Fibroblast of lung (primary cell): ENCODE results near the gene CENPX. TPM values are rescaled to one million over a fixed set of nuclear protein-coding genes. Genes with fewer than 3 reads are reported as not detected.

Experiments used
- DNase-seq, 2 donors: peaks; one replicate each; pipeline versions ENCODE4 v3.0.0 to v3.0.0-alpha.2; 2010; ENCODE audit warnings: low read depth in 2 of 2
- H2AFZ ChIP-seq: 2 replicates; pipeline ENCODE4 v1.5.1; 2012; ENCODE audit warnings: low read length, control low read depth, inconsistent platforms
- H3K27ac ChIP-seq: 2 replicates; pipeline ENCODE4 v1.5.1; 2011; ENCODE audit warnings: low read length, control low read depth; ENCODE audit not compliant: insufficient read depth
- H3K27me3 ChIP-seq: 2 replicates; pipeline ENCODE4 v1.5.1; 2011; ENCODE audit warnings: mild to moderate bottlenecking, low read length; ENCODE audit not compliant: control insufficient read depth, insufficient read depth
- H3K36me3 ChIP-seq: 2 replicates; pipeline ENCODE4 v1.5.1; 2011; ENCODE audit warnings: low read length; ENCODE audit not compliant: control insufficient read depth, insufficient read depth
- H3K4me1 ChIP-seq: 2 replicates; pipeline ENCODE4 v1.5.1; 2011; ENCODE audit warnings: low read length; ENCODE audit not compliant: control insufficient read depth, insufficient read depth; ENCODE audit errors: extremely low read depth
- H3K4me2 ChIP-seq: 2 replicates; pipeline ENCODE4 v1.5.1; 2011; ENCODE audit warnings: low read length, control low read depth; ENCODE audit not compliant: insufficient read depth; ENCODE audit errors: extremely low read depth
- H3K4me3 ChIP-seq, 4 experiments: fragments of 200-600 bp in 1 of 4; sonication (generic) in 1 of 4; replicated peaks in 1 of 4; 2 replicates each; pipeline ENCODE4 v1.5.1; 2011 to 2016; ENCODE audit warnings: low read length in 4 of 4, low read depth in 3 of 4, mild to moderate bottlenecking in 3 of 4, control low read depth in 2 of 4, inconsistent platforms in 1 of 4, mixed read lengths in 1 of 4; ENCODE audit not compliant: insufficient read depth in 1 of 4; ENCODE audit errors: control extremely low read depth in 1 of 4
- H3K79me2 ChIP-seq: 2 replicates; pipeline ENCODE4 v1.5.1; 2012; ENCODE audit warnings: mild to moderate bottlenecking, low read length, inconsistent platforms; ENCODE audit not compliant: control insufficient read depth, insufficient read depth
- H3K9ac ChIP-seq: 2 replicates; pipeline ENCODE4 v1.5.1; 2011; ENCODE audit warnings: mild to moderate bottlenecking, low read length, control low read depth; ENCODE audit not compliant: insufficient read depth
- H3K9me3 ChIP-seq: 2 replicates; pipeline ENCODE4 v1.5.1; 2012; ENCODE audit warnings: low read depth, low read length; ENCODE audit not compliant: control insufficient read depth, insufficient read depth
- H4K20me1 ChIP-seq: 2 replicates; pipeline ENCODE4 v1.5.1; 2011; ENCODE audit warnings: low read length; ENCODE audit not compliant: control insufficient read depth, insufficient read depth; ENCODE audit errors: extremely low read depth
- CTCF ChIP-seq, 2 donors: IDR thresholded peaks in 1 of 2; conservative IDR thresholded peaks in 1 of 2; 1 replicate in 1 of 2; 2 replicates in 1 of 2; pipeline ENCODE4 v1.5.1; 2011 to 2012; ENCODE audit warnings: low read length in 2 of 2, control low read depth in 1 of 2, inconsistent platforms in 1 of 2, low read depth in 1 of 2, mild to moderate bottlenecking in 1 of 2
- EZH2 ChIP-seq: IDR thresholded peaks from 2 replicates; pipeline ENCODE4 v1.5.1; 2012; ENCODE audit warnings: low read length, control low read depth, mild to moderate bottlenecking; ENCODE audit errors: missing control alignments
- polyA plus RNA-seq, 2 donors: library from polyadenylated mRNA; depleted of rRNA in 1 of 2; stranded (reverse) in 1 of 2; unstranded in 1 of 2; fragments of >200 nt; gene quantifications; 2 replicates each; pipeline ENCODE4 v1.2.1, GENCODE V29; 2011 to 2012; ENCODE audit warnings: missing spikeins in 1 of 2
- total RNA-seq: library from RNA; depleted of rRNA; stranded (reverse); fragments of >200 nt; gene quantifications from 2 replicates; pipeline ENCODE4 v1.2.1, GENCODE V29; 2014

The CENPX gene
- total and polyA plus RNA-seq, 2 donors (not counting 1 experiment from before 2014, with no cell fraction given), result 29.2 to 30.4 TPM

GRCh38 chr17:82000803-82001570 is 21.7 kb downstream of the CENPX start:
- H3K4me1 ChIP-seq, result peaks cover 21% of the 10 kb centered on the region
- no peak overlapping the region for H3K27ac ChIP-seq
- H3K36me3 ChIP-seq, result peaks cover 2% of the 10 kb centered on the region
- no peak overlapping the region for H2AFZ ChIP-seq
- H3K9ac ChIP-seq, result no peak overlapping the region
- TF ChIP-seq CTCF (conservative IDR thresholded peaks at IDR 0.05 in 1 of 2, IDR thresholded peaks at IDR 0.05 in 1 of 2; ENCODE audit: low read depth in 1 of 2, low read length in 2 of 2) (no peak), EZH2 (no peak)
- H3K4me2 ChIP-seq, result no peak overlapping the region
- no peaks in the 10 kb centered on the region for H3K9me3 ChIP-seq
- H3K4me3 ChIP-seq, result no peak overlapping the region
- H3K79me2 ChIP-seq, result no peaks in the 10 kb centered on the region
- DNase-seq, result no peak
- no peaks in the 10 kb centered on the region for H4K20me1 ChIP-seq
- no peaks in the 10 kb centered on the region for H3K27me3 ChIP-seq

GRCh38 chr17:81999976-82000802 is 22.5 kb downstream of the CENPX start:
- no peak overlapping the region for H2AFZ ChIP-seq
- no peak overlapping the region for H3K27ac ChIP-seq
- no peaks in the 10 kb centered on the region for H3K79me2 ChIP-seq
- peaks cover 2% of the 10 kb centered on the region for H3K36me3 ChIP-seq
- H3K4me3 ChIP-seq, result no peak overlapping the region
- no peak for DNase-seq
- H3K4me2 ChIP-seq, result no peak overlapping the region
- TF ChIP-seq EZH2 (no peak), CTCF (conservative IDR thresholded peaks at IDR 0.05 in 1 of 2, IDR thresholded peaks at IDR 0.05 in 1 of 2; ENCODE audit: low read depth in 1 of 2, low read length in 2 of 2) (no peak)
- H3K9ac ChIP-seq, result no peak overlapping the region
- H4K20me1 ChIP-seq, result no peaks in the 10 kb centered on the region
- H3K27me3 ChIP-seq, result no peaks in the 10 kb centered on the region
- H3K9me3 ChIP-seq, result no peaks in the 10 kb centered on the region
- H3K4me1 ChIP-seq, result peaks cover 18% of the 10 kb centered on the region

- TF ChIP-seq EZH2 (no peak), CTCF (conservative IDR thresholded peaks at IDR 0.05 in 1 of 2, IDR thresholded peaks at IDR 0.05 in 1 of 2; ENCODE audit: low read depth in 1 of 2, low read length in 2 of 2) (no peak)
- H3K79me2 ChIP-seq, result no peaks in the 10 kb centered on the region
- no peak overlapping the region for H2AFZ ChIP-seq
- no peaks in the 10 kb centered on the region for H4K20me1 ChIP-seq
- DNase-seq, result no peak
- H3K36me3 ChIP-seq, result peaks cover 2% of the 10 kb centered on the region
- H3K4me3 ChIP-seq, result no peak overlapping the region
- H3K27ac ChIP-seq, result no peak overlapping the region
- H3K4me2 ChIP-seq, result no peak overlapping the region
- H3K4me1 ChIP-seq, result peaks cover 21% of the 10 kb centered on the region
- no peaks in the 10 kb centered on the region for H3K27me3 ChIP-seq
- H3K9me3 ChIP-seq, result no peaks in the 10 kb centered on the region
- H3K9ac ChIP-seq, result no peak overlapping the region
These were observed 23.1 kb downstream of the CENPX start for GRCh38 chr17:81999587-81999975.
